ENCODE measurements around the gene EPRS1.
"Not testable (repeated sequence)": the region's sequence is repeated elsewhere in the genome, so short reads cannot be mapped to it uniquely, and the experiment has no call there.

The EPRS1 gene

DNA sequence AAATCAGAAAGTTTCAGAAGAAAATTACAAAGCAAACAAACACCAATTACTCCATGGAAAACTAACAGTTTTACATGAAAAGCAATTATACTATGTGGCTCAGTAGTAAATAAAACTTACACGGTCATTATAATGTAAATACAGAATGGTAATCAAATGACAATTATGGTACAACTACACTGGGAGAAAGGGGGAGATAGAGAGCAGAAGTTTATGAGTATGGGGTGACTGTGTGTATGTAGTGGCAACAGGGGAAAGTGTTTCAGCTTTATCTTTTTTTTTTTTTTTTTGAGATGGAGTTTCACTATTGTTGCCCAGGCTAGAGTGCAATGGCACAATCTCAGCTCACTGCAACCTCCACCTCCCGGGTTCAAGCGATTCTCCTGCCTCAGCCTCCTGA is 8.5 kb downstream of the EPRS1 start:
- DNase-seq: not testable (repeated sequence)

DNA sequence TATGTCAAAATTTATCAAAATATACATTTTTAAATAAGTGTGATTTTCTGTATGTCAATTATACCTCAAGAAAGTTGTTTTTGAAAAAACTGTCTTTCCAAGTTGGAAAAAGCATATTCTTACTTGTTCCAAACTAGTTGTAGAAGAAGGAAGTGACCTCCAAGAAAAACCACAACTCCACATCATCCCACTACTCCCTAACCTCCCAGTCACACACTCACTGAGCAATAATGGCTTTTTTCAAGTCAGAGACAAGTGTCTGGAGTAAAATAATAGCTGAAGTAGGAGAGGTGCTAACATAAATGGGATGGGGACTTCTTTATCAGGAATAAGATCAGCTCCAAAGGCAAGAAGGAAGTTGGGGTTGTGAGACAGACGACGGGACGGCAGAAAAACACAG is 13.4 kb downstream of the EPRS1 start:
- no peak for DNase-seq

DNA sequence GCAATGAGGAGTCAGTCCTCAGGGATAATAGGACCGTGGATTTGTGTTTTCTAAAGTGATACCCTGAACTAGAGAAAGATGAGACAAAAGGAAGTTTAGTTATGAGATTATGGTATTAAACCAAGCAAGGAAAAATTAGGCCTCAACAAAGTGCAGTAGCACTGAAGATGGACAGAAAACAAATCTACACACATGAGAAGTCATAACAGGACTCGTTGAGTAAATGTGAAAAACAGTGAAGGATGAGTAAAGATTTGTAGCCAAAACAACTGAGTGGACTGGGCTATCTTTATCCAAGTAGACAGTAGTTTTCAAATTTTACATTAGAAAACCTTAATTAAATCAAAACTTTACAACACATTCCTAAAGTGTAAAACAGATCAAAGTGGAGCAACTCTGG is 15.0 kb downstream of the EPRS1 start:
- DNase-seq: no peak

DNA sequence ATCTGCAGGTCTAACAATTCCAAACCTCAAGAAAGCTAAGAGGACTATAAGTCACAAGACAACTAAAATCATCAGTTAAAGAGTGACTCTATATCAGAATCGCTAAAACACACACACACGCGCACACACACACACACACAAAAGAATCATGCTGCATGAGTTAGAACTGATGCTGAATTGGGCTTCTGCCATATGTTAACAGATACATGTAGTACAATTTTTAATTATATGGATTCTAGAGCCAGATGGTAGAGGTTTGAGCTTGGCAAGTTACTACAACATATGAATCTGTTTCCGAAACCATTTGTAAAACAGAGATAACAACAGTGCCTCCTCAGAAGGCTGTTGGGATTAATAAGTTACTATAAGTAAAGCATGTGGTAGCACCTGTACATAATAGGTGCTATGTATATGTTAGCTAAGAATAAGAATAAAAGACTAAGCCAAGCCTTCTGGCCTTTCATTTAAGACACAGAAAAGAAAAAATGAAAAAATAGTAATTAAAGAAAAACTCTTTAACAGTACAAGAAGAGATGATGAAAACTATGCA is 17.9 kb downstream of the EPRS1 start:
- DNase-seq: peak; percentile 41

DNA sequence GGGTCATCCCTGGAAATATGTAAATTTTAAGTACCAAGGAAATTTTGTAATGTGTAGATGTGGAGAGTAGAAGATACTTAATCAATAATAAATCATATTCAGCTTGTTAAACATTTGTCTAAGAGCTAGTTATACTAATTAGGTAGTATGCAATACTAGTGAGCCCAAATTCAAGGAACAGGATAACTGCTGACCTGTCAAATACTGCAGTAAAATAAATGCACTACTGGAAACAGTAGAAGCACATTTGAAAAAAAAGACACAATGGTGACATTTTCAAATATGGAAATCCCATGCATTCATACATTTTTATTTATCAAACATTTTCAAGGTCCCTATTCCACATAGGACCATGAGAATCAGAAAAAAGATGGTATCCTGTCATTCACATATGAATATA is 27.2 kb downstream of the EPRS1 start:
- no peak for DNase-seq

DNA sequence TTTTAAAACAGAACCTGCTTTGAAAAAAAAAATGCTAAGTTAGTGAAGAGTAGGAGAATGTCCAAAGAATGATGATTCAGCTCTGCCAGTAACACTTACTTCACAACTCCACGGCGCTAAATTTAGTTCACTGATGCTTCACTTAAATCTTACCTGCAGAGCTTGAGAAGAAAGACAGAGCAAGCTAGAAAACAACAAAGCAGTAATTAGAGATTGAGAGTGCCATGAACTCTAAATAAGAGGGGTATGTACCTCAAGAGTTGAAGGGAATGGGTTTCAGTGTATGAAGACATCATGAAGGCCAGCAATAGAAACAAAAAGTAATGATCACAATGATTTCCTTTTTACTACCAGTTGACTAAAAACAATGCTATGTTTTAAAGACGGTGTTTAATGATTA is 32.8 kb downstream of the EPRS1 start:
- no peak for DNase-seq

DNA sequence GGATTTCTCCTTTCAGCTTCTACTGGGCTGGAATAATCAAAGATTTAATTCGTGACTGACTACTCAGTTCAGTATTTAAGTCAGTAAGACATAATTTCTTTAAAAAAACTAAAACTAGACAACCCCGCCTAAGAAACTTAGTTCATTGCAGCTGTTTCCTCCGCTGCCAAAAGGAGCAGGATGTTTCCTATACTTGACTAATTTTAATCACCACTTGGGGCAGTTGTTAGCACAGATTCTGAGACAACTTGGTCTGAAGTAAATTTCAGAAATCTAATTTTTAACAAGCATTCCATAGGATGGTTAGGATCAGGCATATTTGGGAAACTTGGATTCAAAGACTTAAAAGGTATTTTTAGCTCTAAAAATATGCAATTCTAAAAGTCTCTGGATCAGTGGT is 34.0 kb downstream of the EPRS1 start:
- no peak for DNase-seq

DNA sequence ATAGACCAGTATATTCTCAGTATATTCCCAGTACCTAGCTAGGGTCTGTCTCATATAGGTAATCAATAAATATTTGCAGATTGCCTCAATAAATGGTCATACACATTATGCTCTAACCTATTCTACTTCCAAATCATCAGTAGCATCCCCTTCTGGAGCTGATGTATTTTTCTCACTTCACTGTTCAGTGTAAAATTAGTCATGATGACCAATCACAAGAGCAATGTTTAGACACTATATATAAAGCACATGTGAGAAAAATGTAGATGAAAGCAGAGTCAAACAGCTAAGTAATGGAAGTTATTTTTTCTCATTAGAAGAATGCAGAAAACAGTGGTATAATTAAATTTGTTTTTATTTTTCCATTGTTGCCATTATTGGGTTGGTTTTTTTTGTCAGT is 34.7 kb downstream of the EPRS1 start:
- no peak for DNase-seq

DNA sequence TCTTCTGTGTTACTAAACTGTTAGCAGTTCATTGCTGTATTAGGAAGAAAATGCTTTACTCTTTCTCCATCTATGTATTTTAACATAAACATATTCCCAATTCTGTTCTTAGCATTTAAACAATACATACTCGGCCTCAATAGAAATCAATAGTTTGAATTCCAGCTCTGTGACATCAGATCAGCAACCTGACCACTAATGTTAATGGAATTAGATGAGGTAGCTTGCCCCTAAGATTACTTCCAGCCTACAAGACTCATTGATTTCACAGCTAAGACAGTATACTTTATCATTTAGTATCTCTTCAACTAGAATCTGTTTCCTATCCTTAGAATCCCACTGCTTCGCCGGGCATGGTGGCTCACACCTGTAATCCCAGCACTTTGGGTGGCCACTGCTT is 38.9 kb downstream of the EPRS1 start:
- no peak for DNase-seq

DNA sequence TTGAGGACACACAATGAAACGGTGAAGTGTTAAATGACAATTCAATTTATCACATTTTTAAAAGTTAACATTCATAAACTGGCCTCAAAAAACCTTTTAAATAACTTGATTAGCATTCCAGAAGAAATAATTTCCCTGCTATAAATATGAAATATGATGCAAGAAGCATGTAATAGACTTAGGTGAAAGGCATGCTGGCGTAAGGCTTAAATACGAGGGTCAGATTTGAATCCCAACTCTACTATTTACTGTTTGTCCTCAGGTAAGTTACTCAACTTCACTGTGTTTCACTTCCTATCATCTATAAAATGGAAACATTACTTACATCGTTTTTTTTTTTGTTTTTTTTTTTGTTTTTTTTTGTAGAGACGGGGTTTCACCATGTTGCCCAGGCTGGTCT is 40.8 kb downstream of the EPRS1 start:
- no peak for DNase-seq

DNA sequence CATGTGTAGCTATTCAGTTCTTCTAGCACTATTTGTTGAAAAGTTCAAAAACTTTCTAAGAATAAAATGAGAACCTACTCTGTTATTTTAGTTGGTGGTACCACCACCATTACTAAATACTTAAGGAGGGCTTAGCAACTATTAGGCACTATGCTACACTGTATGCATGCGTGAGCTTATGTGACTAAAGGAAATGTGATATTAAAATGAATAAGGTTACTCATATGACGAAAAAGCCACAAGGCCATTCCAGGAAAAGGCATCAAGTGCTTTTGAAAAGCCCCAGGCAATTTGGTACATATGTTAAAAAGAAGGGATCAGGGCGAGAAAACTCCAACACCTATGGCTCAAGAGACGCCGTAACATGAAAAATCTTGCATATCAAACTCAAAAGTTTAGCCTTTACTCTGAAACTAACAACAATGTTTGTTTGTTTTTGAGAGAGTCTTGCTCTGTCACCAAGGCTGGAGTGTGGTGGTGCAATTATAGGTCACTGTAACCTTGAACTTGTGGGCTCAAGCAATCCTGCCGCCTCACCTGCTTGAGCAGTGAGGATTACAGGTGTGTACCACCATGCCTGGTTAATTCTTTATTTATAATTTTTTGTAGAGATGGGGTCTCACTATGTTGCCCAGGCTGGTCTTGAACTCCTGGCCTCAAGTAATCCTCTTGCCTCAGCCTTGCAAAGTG is 42.5 kb downstream of the EPRS1 start:
- no peak for DNase-seq

DNA sequence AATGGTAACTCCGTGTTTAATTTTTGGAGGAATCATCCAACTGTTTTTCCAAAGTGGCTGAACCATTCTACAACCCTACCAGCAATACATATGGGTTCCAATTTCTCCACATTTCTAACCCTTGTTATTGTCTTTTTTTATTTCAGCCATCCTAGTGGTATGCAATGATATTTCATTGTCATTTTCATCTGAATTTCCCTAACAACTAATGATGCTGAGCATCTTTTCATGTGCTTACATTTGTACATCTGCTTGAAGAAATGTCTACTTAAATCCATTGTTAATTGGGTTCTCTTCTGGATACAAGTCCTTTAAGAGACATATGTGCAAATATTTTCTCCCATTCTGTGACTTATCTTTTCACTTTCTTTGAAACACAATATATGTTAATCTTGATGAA is 43.3 kb downstream of the EPRS1 start:
- DNase-seq: no peak

DNA sequence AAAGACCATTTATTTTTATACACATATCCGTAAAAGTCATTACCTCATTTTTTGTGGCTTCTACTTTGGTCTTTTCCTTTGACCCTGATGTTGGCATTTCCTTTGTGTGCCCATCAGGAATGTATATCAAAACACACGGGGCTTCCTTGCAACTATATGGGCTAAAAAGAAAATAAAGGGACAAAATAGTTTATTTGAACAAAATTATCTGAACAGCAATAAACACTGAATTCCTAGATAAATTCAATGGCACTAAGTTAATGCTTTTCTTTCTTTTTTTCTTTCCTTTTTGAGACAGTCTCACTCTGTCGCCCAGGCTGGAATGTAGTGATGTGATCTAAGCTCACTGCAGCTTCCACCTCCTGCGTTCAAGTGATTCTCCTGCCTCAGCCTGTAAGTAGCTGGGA is 45.2 kb downstream of the EPRS1 start:
- no peak for DNase-seq

DNA sequence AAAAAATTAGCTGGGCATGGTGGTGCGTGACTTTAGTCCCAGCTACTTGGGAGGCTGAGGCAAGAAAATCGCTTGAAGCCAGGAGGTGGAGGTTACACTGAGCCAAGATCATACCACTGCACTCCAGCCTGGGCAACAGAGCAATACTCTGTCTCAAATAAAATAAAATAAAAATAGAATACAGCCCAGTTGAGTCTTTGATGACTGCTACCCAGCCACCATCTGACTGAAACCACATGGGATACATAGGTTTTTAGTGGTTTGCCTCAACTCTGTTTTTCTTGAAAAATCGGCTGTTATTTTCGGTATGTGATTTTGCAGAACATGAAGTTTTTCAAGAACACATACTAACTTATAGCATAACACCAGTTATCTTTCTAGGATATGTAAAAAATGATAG is 46.5 kb downstream of the EPRS1 start:
- no peak for DNase-seq

Measured in NCI-H2171 (cell line).